Measurements from ENCODE around the gene SFXN1. TPM values are rescaled to one million over a fixed set of nuclear protein-coding genes. Genes with fewer than 3 reads are reported as not detected.

The SFXN1 gene
- total RNA-seq, 1 experiment from 2014 or later = 88.3 TPM

DNA sequence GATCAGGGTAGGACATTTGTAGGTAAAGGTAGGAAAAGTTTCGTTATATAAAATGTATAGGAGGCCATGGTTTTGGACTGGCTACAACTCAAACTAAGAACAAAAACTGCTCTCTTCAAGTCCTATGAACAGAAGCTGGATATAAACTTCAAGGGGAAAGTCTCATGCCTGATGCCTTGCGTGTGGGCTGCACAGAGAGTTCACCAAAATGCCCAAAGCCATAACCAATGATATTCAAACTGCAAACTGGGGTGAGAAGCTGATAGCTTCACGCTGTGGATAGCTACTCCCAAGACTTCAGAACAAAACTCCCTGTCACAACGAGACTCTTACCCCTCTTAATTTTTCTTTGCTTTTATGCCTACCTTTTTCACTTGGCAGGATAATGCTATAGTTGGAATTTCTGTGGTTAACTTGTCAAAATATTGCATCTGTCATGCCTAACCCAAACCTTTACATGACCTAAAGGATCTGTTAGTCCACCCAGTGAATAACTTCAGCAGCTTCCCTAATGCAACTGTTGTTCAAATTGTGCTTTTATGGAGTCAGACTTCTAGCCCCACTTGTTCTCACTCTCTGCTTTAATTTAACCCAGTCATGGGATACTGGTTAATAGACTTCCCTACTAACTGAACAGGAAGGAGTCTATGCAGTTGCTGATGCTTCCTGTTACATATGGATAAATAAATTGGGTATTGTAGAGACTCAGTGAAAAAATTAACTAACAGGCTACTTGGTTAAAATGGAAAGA lies 71.9 kb downstream of the SFXN1 start:
- no peak for TF ChIP-seq POLR2AphosphoS5 (IDR thresholded peaks at IDR 0.05; ENCODE audit: low read depth, low read length)
- no peak for TF ChIP-seq TCF7L2 (IDR thresholded peaks at IDR 0.05; ENCODE audit: low read depth, low read length)
- ChIA-PET POLR2A (no interaction called here), CTCF (no interaction called here)
- intact Hi-C loops (cut with micrococcal nuclease; ENCODE audit: unreplicated experiment) (no loop called here), in situ Hi-C loops (cut with HindIII; ENCODE audit: low pct_unique_long_range_greater_than_20kb, low sequenced_read_pairs) (no loop called here)
- no peaks in the 10 kb centered on the region for H3K4me1 ChIP-seq (ENCODE audit: control insufficient read depth, insufficient read depth, low read length)
- no peaks in the 10 kb centered on the region for H3K9me3 ChIP-seq (ENCODE audit: control insufficient read depth, insufficient read depth, low read depth, low read length)
- no peak overlapping the region for H3K4me3 ChIP-seq (ENCODE audit: low read depth in 2 of 2, low read length in 2 of 2)
- peaks cover 39% of the 10 kb centered on the region for H3K27me3 ChIP-seq (ENCODE audit: control insufficient read depth, insufficient read depth, low read length)
- no peak for DNase-seq (ENCODE audit: low read depth, low spot score)
- ATAC-seq = no peak
- H3K27ac ChIP-seq (ENCODE audit: low read length) = no peak overlapping the region
- BruUV-seq (replicated peaks) = no TSS peak
- H3K36me3 ChIP-seq (ENCODE audit: control insufficient read depth, insufficient read depth, low read length) = no peaks in the 10 kb centered on the region

DNA sequence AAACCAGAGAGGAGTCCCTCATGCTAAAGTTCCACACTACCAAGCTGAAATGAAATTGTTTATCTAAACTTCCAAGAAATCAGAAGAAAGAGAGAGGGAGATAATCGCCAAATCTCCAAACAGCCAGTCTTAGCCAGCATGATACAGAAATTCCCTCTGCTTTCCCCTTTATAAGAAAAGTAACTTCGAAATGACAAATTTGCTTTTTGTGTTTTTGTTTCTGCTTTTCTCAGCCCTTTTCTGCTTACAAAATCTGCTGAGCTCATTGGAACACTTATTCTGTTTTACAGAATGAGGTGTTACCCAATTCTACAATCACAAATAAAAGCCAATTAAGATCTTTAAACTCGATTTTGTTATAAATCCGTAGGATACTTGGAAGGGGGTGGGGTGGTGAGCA lies 72.9 kb downstream of the SFXN1 start:
- BruUV-seq (replicated peaks) = no TSS peak
- TF ChIP-seq, protein P1, sequence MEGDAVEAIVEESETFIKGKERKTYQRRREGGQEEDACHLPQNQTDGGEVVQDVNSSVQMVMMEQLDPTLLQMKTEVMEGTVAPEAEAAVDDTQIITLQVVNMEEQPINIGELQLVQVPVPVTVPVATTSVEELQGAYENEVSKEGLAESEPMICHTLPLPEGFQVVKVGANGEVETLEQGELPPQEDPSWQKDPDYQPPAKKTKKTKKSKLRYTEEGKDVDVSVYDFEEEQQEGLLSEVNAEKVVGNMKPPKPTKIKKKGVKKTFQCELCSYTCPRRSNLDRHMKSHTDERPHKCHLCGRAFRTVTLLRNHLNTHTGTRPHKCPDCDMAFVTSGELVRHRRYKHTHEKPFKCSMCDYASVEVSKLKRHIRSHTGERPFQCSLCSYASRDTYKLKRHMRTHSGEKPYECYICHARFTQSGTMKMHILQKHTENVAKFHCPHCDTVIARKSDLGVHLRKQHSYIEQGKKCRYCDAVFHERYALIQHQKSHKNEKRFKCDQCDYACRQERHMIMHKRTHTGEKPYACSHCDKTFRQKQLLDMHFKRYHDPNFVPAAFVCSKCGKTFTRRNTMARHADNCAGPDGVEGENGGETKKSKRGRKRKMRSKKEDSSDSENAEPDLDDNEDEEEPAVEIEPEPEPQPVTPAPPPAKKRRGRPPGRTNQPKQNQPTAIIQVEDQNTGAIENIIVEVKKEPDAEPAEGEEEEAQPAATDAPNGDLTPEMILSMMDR (IDR thresholded peaks at IDR 0.05) = no peak
- TF ChIP-seq, protein P2, sequence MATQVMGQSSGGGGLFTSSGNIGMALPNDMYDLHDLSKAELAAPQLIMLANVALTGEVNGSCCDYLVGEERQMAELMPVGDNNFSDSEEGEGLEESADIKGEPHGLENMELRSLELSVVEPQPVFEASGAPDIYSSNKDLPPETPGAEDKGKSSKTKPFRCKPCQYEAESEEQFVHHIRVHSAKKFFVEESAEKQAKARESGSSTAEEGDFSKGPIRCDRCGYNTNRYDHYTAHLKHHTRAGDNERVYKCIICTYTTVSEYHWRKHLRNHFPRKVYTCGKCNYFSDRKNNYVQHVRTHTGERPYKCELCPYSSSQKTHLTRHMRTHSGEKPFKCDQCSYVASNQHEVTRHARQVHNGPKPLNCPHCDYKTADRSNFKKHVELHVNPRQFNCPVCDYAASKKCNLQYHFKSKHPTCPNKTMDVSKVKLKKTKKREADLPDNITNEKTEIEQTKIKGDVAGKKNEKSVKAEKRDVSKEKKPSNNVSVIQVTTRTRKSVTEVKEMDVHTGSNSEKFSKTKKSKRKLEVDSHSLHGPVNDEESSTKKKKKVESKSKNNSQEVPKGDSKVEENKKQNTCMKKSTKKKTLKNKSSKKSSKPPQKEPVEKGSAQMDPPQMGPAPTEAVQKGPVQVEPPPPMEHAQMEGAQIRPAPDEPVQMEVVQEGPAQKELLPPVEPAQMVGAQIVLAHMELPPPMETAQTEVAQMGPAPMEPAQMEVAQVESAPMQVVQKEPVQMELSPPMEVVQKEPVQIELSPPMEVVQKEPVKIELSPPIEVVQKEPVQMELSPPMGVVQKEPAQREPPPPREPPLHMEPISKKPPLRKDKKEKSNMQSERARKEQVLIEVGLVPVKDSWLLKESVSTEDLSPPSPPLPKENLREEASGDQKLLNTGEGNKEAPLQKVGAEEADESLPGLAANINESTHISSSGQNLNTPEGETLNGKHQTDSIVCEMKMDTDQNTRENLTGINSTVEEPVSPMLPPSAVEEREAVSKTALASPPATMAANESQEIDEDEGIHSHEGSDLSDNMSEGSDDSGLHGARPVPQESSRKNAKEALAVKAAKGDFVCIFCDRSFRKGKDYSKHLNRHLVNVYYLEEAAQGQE (IDR thresholded peaks at IDR 0.05; ENCODE audit: insufficient read depth in 1 of 2, low read depth in 2 of 2, low read length in 1 of 2) = no peak
- no peak for TF ChIP-seq SIN3A (IDR thresholded peaks at IDR 0.05; ENCODE audit: borderline replicate concordance, insufficient read depth, low read depth, low read length)
- no peak for TF ChIP-seq TCF7L2 (IDR thresholded peaks at IDR 0.05; ENCODE audit: low read depth, low read length)
- TF ChIP-seq POLR2AphosphoS5 (IDR thresholded peaks at IDR 0.05; ENCODE audit: low read depth, low read length) = no peak
- ChIA-PET CTCF (no interaction called here), POLR2A (no interaction called here)
- H3K9me3 ChIP-seq (ENCODE audit: control insufficient read depth, insufficient read depth, low read depth, low read length) = no peaks in the 10 kb centered on the region
- H3K4me3 ChIP-seq (ENCODE audit: low read depth in 2 of 2, low read length in 2 of 2) = no peak overlapping the region
- no peak for DNase-seq (ENCODE audit: low read depth, low spot score)
- intact Hi-C loops (cut with micrococcal nuclease; ENCODE audit: unreplicated experiment) (no loop called here), in situ Hi-C loops (cut with HindIII; ENCODE audit: low pct_unique_long_range_greater_than_20kb, low sequenced_read_pairs) (no loop called here)
- H3K27ac ChIP-seq (ENCODE audit: low read length) = no peak overlapping the region
- no peaks in the 10 kb centered on the region for H3K36me3 ChIP-seq (ENCODE audit: control insufficient read depth, insufficient read depth, low read length)
- H3K4me1 ChIP-seq (ENCODE audit: control insufficient read depth, insufficient read depth, low read length) = no peaks in the 10 kb centered on the region
- H3K27me3 ChIP-seq (ENCODE audit: control insufficient read depth, insufficient read depth, low read length) = peaks cover 40% of the 10 kb centered on the region
- ATAC-seq = no peak

DNA sequence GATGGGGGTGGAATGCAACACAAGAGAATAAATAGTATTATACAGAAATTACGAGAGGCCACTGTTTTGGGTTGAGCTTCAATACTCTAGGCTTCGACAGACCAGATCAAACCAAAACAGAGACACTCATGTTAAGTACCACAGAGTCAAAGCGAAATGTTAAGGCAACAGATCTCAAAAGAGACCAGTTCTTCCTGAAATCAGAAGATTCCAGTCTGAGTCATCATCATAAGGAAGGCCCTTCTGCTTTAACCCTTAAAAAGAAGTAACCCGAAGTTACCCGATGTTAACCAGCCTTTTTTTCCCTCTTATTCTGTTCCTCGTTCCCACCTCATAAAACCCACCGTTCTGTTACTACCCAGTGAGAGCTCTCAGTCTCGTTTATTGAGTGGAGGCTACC lies 75.9 kb downstream of the SFXN1 start:
- Histone ChIP-seq H3K36me3 (ENCODE audit: control insufficient read depth, insufficient read depth, low read length) (no peaks in the 10 kb centered on the region), H3K4me1 (ENCODE audit: control insufficient read depth, insufficient read depth, low read length) (no peaks in the 10 kb centered on the region), H3K4me3 (ENCODE audit: low read depth in 2 of 2, low read length in 2 of 2) (no peak overlapping the region), H3K9me3 (ENCODE audit: control insufficient read depth, insufficient read depth, low read depth, low read length) (no peaks in the 10 kb centered on the region), H3K27ac (ENCODE audit: low read length) (no peak overlapping the region), H3K27me3 (ENCODE audit: control insufficient read depth, insufficient read depth, low read length) (peaks cover 23% of the 10 kb centered on the region)
- in situ Hi-C loops (cut with HindIII; ENCODE audit: low pct_unique_long_range_greater_than_20kb, low sequenced_read_pairs) (no loop called here), intact Hi-C loops (cut with micrococcal nuclease; ENCODE audit: unreplicated experiment) (no loop called here)
- ATAC-seq (no peak), DNase-seq (ENCODE audit: low read depth, low spot score) (no peak)
- TF ChIP-seq, protein P2 (IDR thresholded peaks at IDR 0.05; ENCODE audit: insufficient read depth in 1 of 2, low read depth in 2 of 2, low read length in 1 of 2) = no peak
- TF ChIP-seq SIN3A (IDR thresholded peaks at IDR 0.05; ENCODE audit: borderline replicate concordance, insufficient read depth, low read depth, low read length) (no peak), TCF7L2 (IDR thresholded peaks at IDR 0.05; ENCODE audit: low read depth, low read length) (no peak), POLR2AphosphoS5 (IDR thresholded peaks at IDR 0.05; ENCODE audit: low read depth, low read length) (no peak)
- TF ChIP-seq, protein P1 (IDR thresholded peaks at IDR 0.05) = no peak
- POLR2A ChIA-PET = no interaction called here
- no TSS peak for BruUV-seq (replicated peaks)
- CTCF ChIA-PET = no interaction called here
